Epithelial cell of proximal tubule (primary cell): ENCODE results near the gene PIGS. TPM values are rescaled to one million over a fixed set of nuclear protein-coding genes. Genes with fewer than 3 reads are reported as not detected.

ENCODE experiments used
- DNase-seq: peaks from one replicate; pipeline ENCODE4 v3.0.0-alpha.2; 2011; ENCODE audit warnings: low read depth
- H3K4me3 ChIP-seq: 2 replicates; pipeline ENCODE4 v1.5.1; 2011; ENCODE audit warnings: low read depth, mild to moderate bottlenecking, low read length
- total RNA-seq: library from RNA; depleted of rRNA; stranded (reverse); fragments of >200 nt; gene quantifications from 2 replicates; pipeline ENCODE4 v1.2.3, GENCODE V29; 2015
- TF ChIP-seq, protein P1 (sequence below): conservative IDR thresholded peaks from 2 replicates; pipeline ENCODE4 v1.5.1; 2012; ENCODE audit warnings: low read depth, mild to moderate bottlenecking, low read length

The PIGS gene
- 47.2 and 55.6 TPM in 2 replicates for total RNA-seq

DNA sequence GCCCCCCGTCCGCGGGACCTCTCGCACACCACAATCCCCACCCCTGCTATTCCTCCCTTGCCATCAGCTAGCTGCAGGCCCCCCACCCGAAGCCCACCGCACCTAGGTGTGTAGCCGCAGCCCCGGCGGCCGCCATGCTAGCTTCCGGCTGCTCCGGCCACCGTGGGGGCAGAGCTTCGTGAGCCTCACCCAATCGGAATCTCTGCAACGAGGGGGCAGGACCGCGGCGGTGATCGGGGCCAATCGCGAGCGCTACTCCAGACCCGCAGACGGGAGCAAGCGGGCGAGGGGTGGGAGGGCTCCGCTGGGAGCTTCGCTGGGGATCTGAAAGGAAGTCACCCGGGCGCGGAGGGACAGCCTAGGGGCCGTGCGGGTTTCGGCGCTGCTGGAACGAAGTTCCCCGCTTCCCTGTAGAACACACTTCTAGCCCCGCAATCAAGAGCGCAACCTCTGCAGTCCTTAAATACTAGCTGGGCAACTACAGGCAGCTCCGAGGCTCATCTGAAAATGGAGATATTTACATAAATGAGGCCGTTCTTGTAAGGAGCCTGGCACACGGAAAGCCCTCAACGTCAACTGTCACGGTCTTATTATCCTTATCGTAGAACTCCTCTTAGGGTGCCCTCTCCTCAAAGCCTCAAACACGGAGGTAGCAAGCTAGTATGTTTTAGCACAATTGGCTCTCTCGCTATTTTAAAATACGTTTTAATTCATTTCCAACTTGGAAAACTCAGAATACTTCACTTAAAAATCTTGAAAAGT lies at the start of gene PIGS:
TSS of gene PIGS (minus strand) at position 164 of the 762 bp plus-strand sequence. CDS start at position 136, 28 bp downstream.
- DNase-seq, result peak; percentile 36
- TF ChIP-seq, protein P1, sequence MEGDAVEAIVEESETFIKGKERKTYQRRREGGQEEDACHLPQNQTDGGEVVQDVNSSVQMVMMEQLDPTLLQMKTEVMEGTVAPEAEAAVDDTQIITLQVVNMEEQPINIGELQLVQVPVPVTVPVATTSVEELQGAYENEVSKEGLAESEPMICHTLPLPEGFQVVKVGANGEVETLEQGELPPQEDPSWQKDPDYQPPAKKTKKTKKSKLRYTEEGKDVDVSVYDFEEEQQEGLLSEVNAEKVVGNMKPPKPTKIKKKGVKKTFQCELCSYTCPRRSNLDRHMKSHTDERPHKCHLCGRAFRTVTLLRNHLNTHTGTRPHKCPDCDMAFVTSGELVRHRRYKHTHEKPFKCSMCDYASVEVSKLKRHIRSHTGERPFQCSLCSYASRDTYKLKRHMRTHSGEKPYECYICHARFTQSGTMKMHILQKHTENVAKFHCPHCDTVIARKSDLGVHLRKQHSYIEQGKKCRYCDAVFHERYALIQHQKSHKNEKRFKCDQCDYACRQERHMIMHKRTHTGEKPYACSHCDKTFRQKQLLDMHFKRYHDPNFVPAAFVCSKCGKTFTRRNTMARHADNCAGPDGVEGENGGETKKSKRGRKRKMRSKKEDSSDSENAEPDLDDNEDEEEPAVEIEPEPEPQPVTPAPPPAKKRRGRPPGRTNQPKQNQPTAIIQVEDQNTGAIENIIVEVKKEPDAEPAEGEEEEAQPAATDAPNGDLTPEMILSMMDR, result no peak
- H3K4me3 ChIP-seq, result peak within 1 kb of the TSS; percentile 99

DNA sequence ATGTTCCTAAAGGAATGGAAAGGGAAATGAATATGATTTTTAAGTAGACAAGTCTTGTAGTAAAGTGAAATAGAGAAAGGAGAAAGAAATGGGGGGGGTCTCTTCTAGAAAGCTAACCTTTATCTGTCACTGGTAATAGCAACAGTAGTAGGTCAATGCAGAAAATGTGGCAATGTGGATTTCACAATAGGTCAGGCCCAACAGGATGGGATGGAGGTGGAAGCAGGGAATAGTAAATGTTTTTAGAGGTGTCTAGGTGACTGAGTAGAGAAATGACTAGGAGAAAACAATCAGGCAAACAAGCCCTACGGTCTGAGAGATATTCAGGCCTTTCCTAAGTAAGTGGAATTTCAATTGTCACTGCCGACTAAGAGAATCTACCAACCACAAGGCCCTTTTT lies 48.7 kb upstream of the PIGS start:
- TF ChIP-seq, protein P1, result no peak
- no peak for DNase-seq

DNA sequence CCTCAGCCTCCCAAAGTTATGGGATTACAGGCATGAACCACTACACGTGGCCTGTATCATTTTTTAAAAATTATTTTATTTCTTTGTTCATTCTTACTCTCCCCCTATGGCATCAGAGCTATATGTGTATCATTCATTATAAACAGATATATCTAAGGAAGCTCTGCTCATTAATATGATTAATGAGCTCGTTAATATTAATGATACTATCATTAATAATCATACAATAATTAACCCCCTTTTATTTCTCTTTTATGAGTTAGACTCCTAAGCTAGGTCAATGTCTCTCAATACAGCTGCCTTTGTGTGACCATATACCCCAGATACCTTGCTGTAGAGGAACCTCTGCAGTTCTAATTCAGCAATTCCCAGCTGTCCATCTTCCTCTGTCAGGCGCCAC lies 47.1 kb upstream of the PIGS start:
- H3K4me3 ChIP-seq, result no peak overlapping the region
- TF ChIP-seq, protein P1, result no peak
- DNase-seq, result no peak

More for the DNA sequence above, 48.7 kb upstream of the PIGS start:
- H3K4me3 ChIP-seq, result no peak overlapping the region

DNA sequence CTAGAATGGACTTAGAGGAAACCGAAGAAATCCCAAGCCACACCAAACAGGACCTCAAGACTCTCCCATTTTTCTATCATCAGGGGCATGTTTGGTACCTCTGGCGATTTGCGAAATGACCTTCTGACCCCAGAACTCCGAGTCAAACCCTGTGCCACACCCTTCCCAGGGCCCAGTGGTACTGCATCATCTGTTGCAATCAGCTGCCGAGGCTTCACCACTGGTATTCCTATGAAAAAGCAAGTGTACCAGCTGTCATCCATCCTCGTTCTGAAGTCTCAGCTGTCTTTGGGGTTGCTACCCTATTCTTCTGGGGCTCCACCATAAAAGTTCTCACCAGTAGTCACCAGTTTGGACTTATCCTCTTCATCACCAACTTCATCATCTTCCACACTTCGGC lies 45.0 kb upstream of the PIGS start:
- TF ChIP-seq, protein P1, result no peak
- no peak overlapping the region for H3K4me3 ChIP-seq
- DNase-seq, result no peak

DNA sequence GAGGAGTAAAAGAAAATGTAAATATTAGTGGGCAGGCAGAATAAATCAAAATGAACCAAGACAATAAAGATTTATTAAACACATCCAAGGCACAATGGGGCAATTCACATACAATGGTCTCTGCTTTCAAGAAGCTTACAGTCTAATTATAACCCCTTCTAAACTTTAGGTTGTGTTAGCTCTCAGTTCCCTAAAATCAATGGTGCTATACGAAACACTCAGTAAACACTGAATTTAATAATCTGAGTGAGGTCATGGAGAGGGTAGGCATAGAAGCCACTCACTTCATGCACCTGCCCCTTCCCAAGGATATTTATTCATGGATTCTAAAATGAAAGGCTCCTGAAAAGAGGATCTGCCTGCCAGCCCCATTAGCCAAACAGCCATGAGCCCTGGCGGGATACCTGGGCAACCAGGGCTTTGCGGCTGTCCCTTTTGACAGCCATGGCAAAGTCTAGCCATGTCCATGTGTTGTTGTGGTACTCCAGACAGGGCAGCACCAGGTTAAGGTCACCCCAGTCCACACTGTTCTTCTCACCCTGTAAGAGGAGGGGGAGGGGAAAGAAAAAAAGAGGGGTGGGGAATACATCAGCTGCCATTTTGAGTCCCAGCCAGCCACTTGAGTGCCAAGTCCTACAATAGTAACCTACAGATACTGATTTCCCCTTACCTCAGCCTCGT lies 44.1 kb upstream of the PIGS start:
- no peak for DNase-seq
- H3K4me3 ChIP-seq, result no peak overlapping the region
- TF ChIP-seq, protein P1, result no peak

DNA sequence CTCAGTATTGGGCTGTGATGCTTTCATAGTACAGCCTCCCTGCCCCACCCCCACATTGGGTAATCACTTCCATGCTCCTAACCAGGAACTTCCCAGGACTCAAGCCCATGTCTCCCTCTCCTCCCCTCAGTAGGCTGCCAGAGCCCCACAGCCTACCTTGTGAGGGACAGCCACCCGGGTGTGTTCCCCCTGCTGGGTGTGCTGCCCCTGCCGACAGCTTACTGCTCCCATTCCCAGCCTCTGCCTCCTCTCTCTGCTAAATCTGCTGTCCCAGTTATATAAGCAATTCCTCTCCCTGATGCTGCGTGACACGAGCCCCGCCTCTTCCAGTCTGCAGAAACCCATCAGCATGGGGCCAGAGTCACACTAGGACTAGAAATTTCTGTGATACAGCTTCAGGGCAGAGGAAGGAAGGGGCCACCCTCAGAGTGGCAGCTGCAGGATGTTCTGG lies 42.6 kb upstream of the PIGS start, which contains the start of gene RSKR:
TSS of gene RSKR (minus strand) at position 255 of the 451 bp plus-strand sequence. CDS start at position 231, 24 bp downstream.
- no peak for DNase-seq
- TF ChIP-seq, protein P1, result no peak
- H3K4me3 ChIP-seq, result no peak within 1 kb of the TSS
